ENCODE measurements around the gene GIGYF2.

Gene GIGYF2

DNA sequence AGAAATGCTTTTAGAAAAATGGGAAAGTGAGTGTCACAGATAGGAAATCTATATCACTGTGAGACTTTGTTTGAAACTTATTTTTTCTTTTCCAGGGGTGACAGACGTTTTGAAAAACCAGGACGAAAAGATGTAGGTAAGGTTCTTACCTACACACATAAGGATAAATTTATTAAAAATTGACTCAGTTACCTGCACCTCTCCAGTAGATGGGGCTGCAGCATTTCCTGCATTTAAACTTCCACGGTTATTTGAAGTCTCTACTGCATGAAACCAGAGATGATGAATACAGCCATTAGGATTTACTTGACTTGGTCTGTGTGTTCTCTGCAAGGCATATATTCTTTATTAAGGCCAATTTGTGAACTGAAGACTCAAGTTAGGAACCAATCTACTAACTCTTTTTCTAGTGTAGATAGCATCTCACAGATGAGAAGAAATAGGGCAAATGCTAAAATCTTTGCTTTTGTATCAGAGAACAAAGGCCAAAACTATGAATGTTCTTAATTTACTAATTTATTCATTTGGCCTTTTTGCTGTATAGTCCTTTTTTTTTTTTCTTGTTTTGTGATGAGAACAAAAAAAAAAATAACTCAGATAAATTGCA, 64.3 kb downstream of the GIGYF2 start:
- peak; percentile 55 for DNase-seq

GRCh38 chr2:232767866-232768265, 70.7 kb downstream of the GIGYF2 start:
- DNase-seq: no peak

DNA sequence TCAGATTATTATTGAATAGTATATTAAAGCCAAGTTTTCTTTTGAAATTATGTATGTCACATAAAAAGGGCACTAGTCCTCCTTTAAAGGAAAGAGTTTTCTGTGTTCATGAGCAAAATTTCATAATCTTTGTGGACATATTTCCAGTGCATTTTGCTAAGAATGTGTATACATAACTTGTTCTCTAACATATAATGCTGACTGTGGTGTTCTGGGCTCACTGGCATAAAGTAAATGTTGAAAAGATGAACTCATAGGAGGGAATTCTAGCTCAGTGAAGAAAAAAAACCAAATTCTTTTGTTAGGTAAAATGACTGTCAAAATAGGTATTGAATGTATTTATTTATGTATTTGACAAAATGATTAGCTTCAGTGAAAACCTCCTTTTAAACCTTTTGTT, 73.1 kb downstream of the GIGYF2 start:
- DNase-seq: no peak

DNA sequence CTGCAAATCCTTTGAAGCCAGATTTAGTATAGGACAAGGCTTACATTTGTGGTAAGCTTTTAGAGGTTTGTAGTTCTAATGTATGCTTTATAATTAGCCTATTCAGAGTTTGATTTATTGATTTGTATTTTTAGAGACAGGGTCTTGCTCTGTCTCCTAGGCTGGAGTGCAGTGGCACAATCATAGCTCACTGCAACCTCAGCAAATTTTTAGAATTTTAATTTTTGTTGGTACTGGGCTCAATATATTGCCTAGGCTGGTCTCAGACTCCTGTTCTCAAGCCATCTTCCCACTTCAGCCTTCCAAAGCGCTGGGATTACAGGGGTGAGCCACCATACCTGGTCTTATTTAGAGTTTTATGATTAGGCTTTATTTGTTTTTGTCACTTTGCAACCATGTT, 74.7 kb downstream of the GIGYF2 start:
- no peak for DNase-seq

- peak; percentile 71 for DNase-seq
Measured at GRCh38 chr2:232772531-232772930, 75.4 kb downstream of the GIGYF2 start.

GRCh38 chr2:232773815-232774214, 76.7 kb downstream of the GIGYF2 start:
- peak; percentile 59 for DNase-seq

DNA sequence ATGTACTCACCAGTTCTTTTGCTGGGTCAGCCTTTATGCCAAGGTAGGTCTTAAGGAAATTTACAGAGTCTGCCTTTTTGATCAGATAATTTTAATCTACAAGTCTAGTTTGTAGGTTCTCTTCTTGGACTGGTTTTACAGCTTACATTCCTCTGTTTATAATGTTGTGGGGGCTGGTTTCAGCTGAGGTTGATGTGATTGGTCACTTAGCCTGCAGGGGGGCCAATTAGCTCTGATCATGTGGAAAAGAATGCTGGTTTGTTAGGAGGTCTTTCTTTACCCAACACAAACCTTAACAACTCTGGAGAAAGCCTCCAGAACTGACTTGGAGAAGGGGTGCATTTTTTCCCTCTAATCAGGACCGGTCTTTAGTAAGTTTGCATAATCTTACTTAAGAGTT, 79.3 kb downstream of the GIGYF2 start, which contains the start of gene KCNJ13:
TSS of gene KCNJ13 (minus strand) at position 131 of the 400 bp plus-strand sequence. CDS start 5,203 bp downstream, outside the sequence.
- no peak for DNase-seq

DNA sequence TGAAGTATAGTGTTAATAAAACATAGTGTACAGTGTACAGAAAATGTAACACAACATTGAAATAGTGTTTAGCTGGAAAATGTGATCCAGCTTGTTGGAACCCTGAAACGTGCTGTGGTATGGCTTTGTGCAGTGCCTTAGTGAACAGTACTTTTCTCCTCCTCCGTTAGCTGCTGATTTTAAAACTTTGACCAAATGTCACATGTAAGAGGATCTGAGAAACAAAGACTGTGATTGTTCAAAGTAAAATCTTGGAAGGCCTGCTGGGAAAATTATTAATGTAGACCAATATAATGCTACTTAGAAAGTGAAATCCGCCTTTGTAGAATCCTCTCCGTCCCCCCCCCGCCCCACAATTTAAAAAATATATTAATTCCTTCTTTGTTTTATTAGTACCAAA, 80.1 kb downstream of the GIGYF2 start:
- no peak for DNase-seq

DNA sequence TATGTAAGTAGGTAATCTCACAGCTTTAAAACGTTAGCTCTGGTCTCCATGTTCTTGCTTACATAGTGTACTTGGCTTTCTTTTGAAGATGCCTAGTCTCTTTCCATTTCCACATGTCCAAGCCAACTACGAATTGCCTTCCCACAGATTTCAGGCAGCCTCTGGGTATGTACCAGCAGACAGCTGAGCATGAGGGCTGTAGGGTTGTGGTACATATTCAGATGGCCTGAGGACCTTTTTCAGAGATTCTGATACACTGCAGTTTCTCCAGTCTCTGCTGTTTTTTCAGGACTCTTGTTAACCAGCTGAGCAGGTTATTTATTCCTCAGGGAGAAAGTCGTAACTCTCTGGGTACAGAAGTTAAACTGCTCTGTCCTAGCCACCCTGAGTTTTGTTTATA, 82.3 kb downstream of the GIGYF2 start:
- no peak for DNase-seq

DNA sequence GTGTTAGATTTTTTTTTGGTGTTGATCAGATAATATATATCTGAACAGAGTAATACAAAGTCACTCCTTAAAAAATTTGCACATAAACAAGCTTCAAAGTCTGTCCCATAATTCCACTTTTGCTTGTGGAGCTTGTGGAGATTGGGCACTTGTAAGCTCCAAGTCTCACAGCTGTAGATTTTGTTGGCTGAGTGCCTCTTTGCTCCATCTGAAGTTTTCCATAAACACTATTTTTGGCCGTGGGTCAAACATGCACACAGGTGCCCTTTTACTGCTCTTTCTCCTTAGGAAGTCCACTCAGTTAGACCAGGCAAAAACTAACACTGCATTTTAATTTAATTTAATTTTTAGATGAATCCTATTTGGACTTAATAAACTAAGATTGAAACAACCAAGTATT, 82.8 kb downstream of the GIGYF2 start:
- DNase-seq: no peak

DNA sequence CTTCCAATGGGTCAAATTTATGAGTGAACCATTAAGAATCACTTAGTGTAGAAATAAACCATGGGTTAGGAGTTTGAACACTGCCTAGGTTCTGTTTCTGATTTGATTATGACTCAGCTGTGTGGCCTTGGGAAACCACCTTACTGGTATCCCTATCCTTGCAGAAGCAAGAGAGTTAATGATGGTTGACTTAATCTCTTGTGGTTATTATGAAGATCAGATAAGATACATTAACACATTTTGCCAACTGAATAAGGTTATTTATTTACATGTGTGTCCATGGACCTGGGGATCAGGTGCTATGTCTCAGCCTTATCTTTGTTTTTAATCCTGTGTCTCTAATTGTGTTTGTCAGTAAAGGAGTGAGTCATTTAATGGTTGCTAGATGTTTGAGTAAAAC, 84.6 kb downstream of the GIGYF2 start:
- DNase-seq: peak; percentile 83

DNA sequence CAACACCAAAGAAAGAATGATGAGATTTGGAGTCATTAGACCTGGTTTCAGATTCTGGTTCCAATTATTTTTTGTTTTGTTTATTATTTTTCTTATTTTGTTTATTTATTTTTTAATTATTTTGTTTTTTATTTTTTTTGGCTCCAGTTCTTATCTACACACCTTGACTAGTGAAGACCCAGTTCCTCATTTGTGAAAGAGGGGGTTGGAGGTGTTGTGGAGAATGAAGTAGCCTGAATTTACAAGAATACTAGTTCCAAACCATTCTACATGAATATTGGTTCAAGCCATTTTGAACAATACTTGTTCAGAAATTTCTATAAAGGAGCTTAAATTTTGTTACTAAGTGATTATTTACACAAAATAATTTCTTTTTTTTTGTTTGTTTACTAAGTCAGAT, 86.1 kb downstream of the GIGYF2 start:
- no peak for DNase-seq

DNA sequence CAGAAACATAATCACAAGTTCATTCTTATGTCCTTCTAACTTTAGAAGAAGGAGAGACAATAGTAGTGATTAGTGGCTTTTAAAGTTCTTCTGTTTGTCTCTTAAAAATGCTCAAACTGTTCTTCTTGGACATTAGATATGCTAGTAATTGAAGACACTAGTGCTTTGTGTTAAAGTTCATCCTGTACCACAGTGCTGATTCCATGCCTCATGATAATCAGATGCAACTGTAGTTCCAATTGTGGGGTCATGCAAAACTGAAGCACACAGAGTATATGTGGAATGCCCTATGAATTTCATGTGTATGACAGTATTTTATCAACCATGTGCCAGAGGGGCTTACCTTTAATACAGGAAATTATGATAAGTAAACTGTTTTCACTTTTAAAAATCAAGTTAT, 90.7 kb downstream of the GIGYF2 start:
- no peak for DNase-seq

DNA sequence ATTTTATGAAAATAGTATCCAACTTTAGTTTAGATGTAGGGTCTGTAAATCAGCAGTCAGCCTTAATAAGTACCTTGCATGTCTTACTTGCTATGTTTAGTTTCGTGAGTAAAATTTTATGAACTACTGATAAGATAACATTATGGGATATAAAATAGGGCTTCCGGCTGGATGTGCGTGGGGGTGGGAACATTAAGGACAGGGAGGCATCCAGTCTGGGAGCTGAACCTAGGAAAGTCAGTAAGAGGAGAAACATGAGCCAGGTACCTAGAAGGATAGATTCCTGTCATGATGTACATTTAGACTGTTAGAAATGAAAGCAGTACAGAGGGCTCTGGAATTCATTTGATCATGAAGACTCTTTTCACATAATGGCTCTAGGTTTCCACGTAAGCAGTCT, 92.0 kb downstream of the GIGYF2 start:
- DNase-seq: no peak

- no peak for DNase-seq
Measured at GRCh38 chr2:232791518-232791917, 94.4 kb downstream of the GIGYF2 start.

DNA sequence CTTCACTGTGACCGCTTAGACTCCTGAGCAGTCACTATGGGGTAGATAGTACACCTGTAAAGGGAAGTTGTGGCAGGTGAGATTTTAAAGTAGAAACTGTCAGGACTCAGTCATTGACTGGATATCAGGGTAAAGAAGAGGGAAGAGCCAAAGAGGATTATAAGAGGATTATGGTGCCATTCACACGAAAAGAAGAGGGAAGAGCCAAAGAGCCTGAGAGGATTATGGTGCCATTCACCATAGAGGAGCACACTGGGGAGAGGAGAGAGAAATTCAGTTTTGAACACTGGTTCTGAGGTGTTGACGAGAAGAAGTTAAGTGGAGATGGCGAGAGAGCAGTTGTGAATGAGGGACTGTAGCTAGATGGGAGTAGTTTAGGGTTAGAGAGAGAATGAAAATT, 96.1 kb downstream of the GIGYF2 start:
- no peak for DNase-seq

- no peak for DNase-seq
Measured at GRCh38 chr2:232794981-232795380, 97.8 kb downstream of the GIGYF2 start.

DNA sequence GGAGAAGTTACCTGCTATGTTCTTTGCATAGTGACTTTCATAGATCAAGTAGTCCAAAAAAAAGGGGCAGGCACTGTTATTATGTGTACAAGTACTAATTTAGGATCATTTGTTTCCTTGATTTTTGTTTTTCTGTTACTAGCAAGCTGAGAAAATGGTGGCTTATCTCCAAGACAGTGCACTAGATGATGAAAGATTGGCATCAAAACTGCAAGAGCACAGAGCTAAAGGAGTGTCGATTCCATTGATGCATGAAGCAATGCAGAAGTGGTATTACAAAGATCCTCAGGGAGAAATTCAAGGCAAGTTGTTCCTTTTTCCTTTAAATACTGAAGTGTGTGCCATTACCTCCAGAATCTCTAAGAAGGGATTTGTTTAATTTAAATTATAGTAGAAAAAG, 98.8 kb downstream of the GIGYF2 start:
- no peak for DNase-seq

- DNase-seq: no peak
Measured at GRCh38 chr2:232798187-232798586, 101.1 kb downstream of the GIGYF2 start.

DNA sequence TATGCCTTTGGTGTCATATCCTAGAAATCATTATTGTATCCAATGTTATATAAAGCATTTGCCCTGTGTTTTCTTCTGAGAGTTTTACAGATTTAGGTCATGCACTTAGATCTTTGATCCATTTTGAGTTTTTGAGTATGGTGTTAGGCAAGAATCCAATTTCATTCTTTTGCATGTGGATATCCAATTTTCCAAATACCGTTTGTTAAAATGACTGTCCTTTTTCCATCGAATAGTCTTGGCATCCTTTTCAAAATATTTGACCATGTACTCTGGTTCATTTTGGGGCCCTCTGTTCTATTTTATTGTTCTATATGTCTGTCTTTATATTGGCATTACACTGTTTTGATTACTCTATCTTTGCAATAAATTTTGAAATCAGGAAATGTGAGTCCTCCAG, 103.0 kb downstream of the GIGYF2 start:
- no peak for DNase-seq

DNA sequence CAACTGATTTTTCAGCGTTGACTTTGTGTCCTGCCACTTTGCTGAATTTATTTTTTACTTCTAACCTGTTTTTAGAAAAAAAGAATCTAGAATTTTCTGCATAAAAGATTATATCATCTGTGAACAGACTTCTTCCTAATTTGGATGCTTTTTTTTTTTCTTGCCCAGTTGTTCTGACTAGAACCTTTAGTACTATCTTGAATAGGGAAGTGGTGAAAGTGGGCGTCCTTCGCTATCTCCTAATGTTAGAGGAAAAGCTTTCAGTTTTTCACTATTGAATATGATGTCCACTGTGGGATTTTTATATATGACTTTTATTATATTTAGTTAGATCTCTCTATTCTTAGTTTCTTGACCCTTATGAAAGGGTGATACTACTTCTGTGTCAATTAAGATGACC, 105.0 kb downstream of the GIGYF2 start:
- DNase-seq: no peak

DNA sequence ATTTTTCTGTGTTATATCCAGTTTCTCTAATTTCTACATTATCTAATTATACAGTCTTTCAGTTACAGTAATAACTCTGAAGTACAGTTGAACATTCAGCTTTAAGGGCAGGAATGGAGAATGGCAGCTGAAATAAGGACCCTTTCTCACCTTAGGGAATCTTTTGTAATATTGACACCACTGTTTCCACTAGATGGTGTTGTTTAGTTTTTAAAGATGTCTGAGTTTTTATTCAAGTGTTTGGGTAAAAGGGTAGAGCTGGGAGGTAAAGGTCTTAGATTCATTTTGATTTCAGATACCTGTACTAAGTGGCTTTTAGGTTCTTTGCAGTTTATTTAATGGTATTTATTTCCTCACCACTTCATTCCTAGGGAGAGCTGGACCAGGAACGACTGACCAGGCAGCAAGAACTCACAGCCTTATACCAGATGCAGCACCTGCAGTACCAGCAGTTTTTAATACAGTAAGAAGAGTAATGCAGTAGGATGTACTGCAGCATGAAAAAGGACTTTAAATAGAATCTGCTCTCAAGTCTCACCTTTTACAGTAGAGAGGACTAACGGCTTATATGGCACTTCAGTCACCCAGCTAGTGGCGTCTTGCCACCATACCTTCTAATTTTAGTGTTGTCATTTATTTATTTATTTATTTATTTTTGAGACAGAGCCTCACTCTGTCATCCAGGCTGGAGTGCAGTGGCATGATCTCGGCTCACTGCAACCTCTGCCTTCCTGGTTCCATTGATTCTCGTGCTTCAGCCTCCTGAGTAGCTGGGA, 112.4 kb downstream of the GIGYF2 start:
- DNase-seq: no peak

- no peak for DNase-seq
Measured at GRCh38 chr2:232810444-232810843, 113.3 kb downstream of the GIGYF2 start.

GRCh38 chr2:232815569-232815968, 118.4 kb downstream of the GIGYF2 start:
- no peak for DNase-seq

- no peak for DNase-seq
Measured at GRCh38 chr2:232816657-232817056, 119.5 kb downstream of the GIGYF2 start.

Data from activated CD4-positive, alpha-beta T cell treated with anti-CD3 and anti-CD28 coated beads, Interleukin-2, amount 50 U/mL, for 16 hours (primary cell).